ENCODE results near the gene MEGF9. TPM values are rescaled to one million over a fixed set of nuclear protein-coding genes. Genes with fewer than 3 reads are reported as not detected.

MEGF9 gene
- total and polyA plus RNA-seq, 2 of the 13 experiments (the other 11 are each of a cell fraction or from before 2014, with no cell fraction given), result 3.1 to 3.3 TPM

GRCh38 chr9:120619751-120620655 lies 94.3 kb downstream of the MEGF9 start (continued):
- no peak for TF ChIP-seq FOXK1 (CRISPR knock-in tag; IDR thresholded peaks at IDR 0.05; ENCODE audit: borderline replicate concordance, low read depth)
- no peak for TF ChIP-seq ZBTB34 (CRISPR knock-in tag; IDR thresholded peaks at IDR 0.05)
- no peak for TF ChIP-seq HNF4A (CRISPR knock-in tag; IDR thresholded peaks at IDR 0.05)
- no peak for TF ChIP-seq ZNF737 (CRISPR knock-in tag; IDR thresholded peaks at IDR 0.05; ENCODE audit: borderline replicate concordance)
- no peak for TF ChIP-seq ZMAT5 (CRISPR knock-in tag; IDR thresholded peaks at IDR 0.05; ENCODE audit: borderline replicate concordance, low read depth)
- no peak for TF ChIP-seq ZNF296 (CRISPR knock-in tag; conservative IDR thresholded peaks at IDR 0.05)
- TF ChIP-seq ZNF510 (CRISPR knock-in tag; IDR thresholded peaks at IDR 0.05; ENCODE audit: low read depth), result no peak
- TF ChIP-seq RFXANK (CRISPR knock-in tag; IDR thresholded peaks at IDR 0.05), result no peak
- no peak for TF ChIP-seq BCL6 (CRISPR knock-in tag; IDR thresholded peaks at IDR 0.05)
- TF ChIP-seq ZNF501 (CRISPR knock-in tag; IDR thresholded peaks at IDR 0.05), result no peak
- TF ChIP-seq ZNF549 (CRISPR knock-in tag; IDR thresholded peaks at IDR 0.05), result no peak
- peak; percentile 80 for TF ChIP-seq STAG1 (CRISPR knock-in tag; IDR thresholded peaks at IDR 0.05)
- no peak for TF ChIP-seq HMGXB4 (CRISPR knock-in tag; IDR thresholded peaks at IDR 0.05; ENCODE audit: borderline replicate concordance in 1 of 2, low read depth in 1 of 2)
- TF ChIP-seq ZBTB14 (CRISPR knock-in tag; IDR thresholded peaks at IDR 0.05), result no peak
- TF ChIP-seq ZNF850 (CRISPR knock-in tag; conservative IDR thresholded peaks at IDR 0.05), result no peak
- no peak for TF ChIP-seq ZBTB46 (CRISPR knock-in tag; IDR thresholded peaks at IDR 0.05; ENCODE audit: borderline replicate concordance)
- TF ChIP-seq RAD21 (CRISPR knock-in tag; IDR thresholded peaks at IDR 0.05), result peak; percentile 73
- no peak for TF ChIP-seq ZNF496 (CRISPR knock-in tag; IDR thresholded peaks at IDR 0.05; ENCODE audit: insufficient replicate concordance)
- 0 out of 2 replicates have a peak, but pooled peaks have one; percentile 18 for TF ChIP-seq KAT8 (CRISPR knock-in tag; IDR thresholded peaks at IDR 0.05)
- TF ChIP-seq CBX5 (CRISPR knock-in tag; IDR thresholded peaks at IDR 0.05; ENCODE audit: borderline replicate concordance), result no peak
